Measurements from ENCODE around the gene KLHL33. TPM values are rescaled to one million over a fixed set of nuclear protein-coding genes. Genes with fewer than 3 reads are reported as not detected.

Gene KLHL33
- total RNA-seq, 4 donors from 2014 or later: 1.3 to 2.8 (median 2.1) TPM; not detected in 1

DNA sequence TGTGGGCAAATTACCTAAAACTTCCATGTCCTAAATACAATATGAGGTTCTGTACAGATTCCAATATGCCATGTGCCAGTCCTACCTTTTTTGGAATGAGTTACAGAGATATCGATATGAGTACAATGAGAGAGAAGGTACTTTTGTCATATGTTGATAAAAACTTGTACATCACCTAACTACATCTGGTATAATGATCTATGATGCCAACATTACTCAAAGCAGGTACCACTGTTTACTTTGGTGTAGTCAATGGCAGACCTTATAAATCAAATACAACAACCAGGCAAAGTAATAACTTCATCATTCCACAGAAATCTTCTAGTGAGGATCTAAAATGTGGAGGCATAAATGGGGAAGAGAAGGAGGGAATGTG lies 35.4 kb downstream of the KLHL33 start:
- Histone ChIP-seq H3K4me1 (no peaks in the 10 kb centered on the region), H3K27me3 (no peaks in the 10 kb centered on the region), H3K4me3 (no peak overlapping the region), H3K27ac (no peak overlapping the region), H3K9me3 (no peaks in the 10 kb centered on the region), H3K36me3 (no peaks in the 10 kb centered on the region)
- intact Hi-C loops (cut with DNase I; ENCODE audit: low total_unique reads): no loop called here
- DNase-seq: no peak
- TF ChIP-seq CTCF (IDR thresholded peaks at IDR 0.05): no peak
- no peak for TF ChIP-seq POLR2A (IDR thresholded peaks at IDR 0.05)

DNA sequence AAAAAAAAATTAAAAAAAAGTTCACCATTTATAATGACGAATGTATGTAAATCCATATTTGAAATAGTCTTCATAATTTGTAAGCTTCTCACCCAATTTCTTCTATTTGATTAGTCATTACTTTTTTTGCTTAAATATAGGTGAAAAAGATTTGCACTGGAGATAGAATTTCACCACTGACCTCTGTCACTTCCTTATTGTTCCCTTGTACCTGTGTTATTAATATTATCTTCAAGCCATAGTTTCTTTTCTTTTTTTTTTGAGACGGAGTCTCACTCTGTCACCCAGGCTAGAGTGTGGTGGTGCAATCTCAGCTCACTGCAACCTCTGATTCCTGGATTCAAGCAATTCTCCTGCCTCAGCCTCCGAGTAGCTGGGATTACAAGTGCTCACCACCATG lies 38.5 kb downstream of the KLHL33 start:
- no peak for TF ChIP-seq CTCF (IDR thresholded peaks at IDR 0.05)
- no peak for TF ChIP-seq POLR2A (IDR thresholded peaks at IDR 0.05)
- intact Hi-C loops (cut with DNase I; ENCODE audit: low total_unique reads): no loop called here
- H3K4me1 ChIP-seq: no peaks in the 10 kb centered on the region
- H3K4me3 ChIP-seq: no peak overlapping the region
- no peaks in the 10 kb centered on the region for H3K27me3 ChIP-seq
- H3K36me3 ChIP-seq: no peaks in the 10 kb centered on the region
- H3K9me3 ChIP-seq: no peaks in the 10 kb centered on the region
- no peak overlapping the region for H3K27ac ChIP-seq
- DNase-seq: no peak

- no peaks in the 10 kb centered on the region for H3K36me3 ChIP-seq
These were observed 44.5 kb downstream of the KLHL33 start for GRCh38 chr14:20391505-20391904.

GRCh38 chr14:20388159-20388558 lies 47.8 kb downstream of the KLHL33 start:
- Histone ChIP-seq H3K4me3 (no peak overlapping the region), H3K36me3 (no peaks in the 10 kb centered on the region), H3K9me3 (no peaks in the 10 kb centered on the region), H3K27ac (no peak overlapping the region), H3K4me1 (no peaks in the 10 kb centered on the region), H3K27me3 (no peaks in the 10 kb centered on the region)
- DNase-seq: no peak
- intact Hi-C loops (cut with DNase I; ENCODE audit: low total_unique reads): no loop called here
- TF ChIP-seq CTCF (IDR thresholded peaks at IDR 0.05): no peak
- TF ChIP-seq POLR2A (IDR thresholded peaks at IDR 0.05): no peak

More at GRCh38 chr14:20391505-20391904, 44.5 kb downstream of the KLHL33 start:
- intact Hi-C loops (cut with DNase I; ENCODE audit: low total_unique reads): no loop called here
- Histone ChIP-seq H3K4me3 (no peak overlapping the region), H3K4me1 (no peaks in the 10 kb centered on the region), H3K9me3 (no peaks in the 10 kb centered on the region), H3K27ac (no peak overlapping the region), H3K27me3 (no peaks in the 10 kb centered on the region)
- no peak for DNase-seq
- TF ChIP-seq CTCF (IDR thresholded peaks at IDR 0.05) (no peak), POLR2A (IDR thresholded peaks at IDR 0.05) (no peak)

- DNase-seq: no peak
- H3K4me1 ChIP-seq: no peaks in the 10 kb centered on the region
- intact Hi-C loops (cut with DNase I; ENCODE audit: low total_unique reads): no loop called here
- no peak for TF ChIP-seq POLR2A (IDR thresholded peaks at IDR 0.05)
- TF ChIP-seq CTCF (IDR thresholded peaks at IDR 0.05): no peak
- H3K9me3 ChIP-seq: no peaks in the 10 kb centered on the region
- H3K36me3 ChIP-seq: no peaks in the 10 kb centered on the region
- no peak overlapping the region for H3K4me3 ChIP-seq
- no peaks in the 10 kb centered on the region for H3K27me3 ChIP-seq
- H3K27ac ChIP-seq: no peak overlapping the region
These were observed 48.4 kb downstream of the KLHL33 start for GRCh38 chr14:20387576-20387975.
